ENCODE data around the gene RNASEH2C. TPM values are rescaled to one million over a fixed set of nuclear protein-coding genes. Genes with fewer than 3 reads are reported as not detected.
"Not testable (repeated sequence)": the region's sequence is repeated elsewhere in the genome, so short reads cannot be mapped to it uniquely, and the experiment has no call there.

The RNASEH2C gene
- total RNA-seq, 2 donors from 2014 or later: 87.3 to 138 TPM

GRCh38 chr11:65736810-65737209 is 16.2 kb upstream of the RNASEH2C start:
- ATAC-seq (no peak), DNase-seq (ENCODE audit: low spot score) (no peak)
- Mint-ChIP-seq H3K9me3 (no peaks in the 10 kb centered on the region), H3K4me1 (ENCODE audit: low read depth in 2 of 2) (no peaks in the 10 kb centered on the region), H3K27ac (no peak overlapping the region), H3K27me3 (peaks cover 12 to 22% of the 10 kb centered on the region in 2 donors), H3K36me3 (no peaks in the 10 kb centered on the region), H3K4me3 (no peak overlapping the region)

DNA sequence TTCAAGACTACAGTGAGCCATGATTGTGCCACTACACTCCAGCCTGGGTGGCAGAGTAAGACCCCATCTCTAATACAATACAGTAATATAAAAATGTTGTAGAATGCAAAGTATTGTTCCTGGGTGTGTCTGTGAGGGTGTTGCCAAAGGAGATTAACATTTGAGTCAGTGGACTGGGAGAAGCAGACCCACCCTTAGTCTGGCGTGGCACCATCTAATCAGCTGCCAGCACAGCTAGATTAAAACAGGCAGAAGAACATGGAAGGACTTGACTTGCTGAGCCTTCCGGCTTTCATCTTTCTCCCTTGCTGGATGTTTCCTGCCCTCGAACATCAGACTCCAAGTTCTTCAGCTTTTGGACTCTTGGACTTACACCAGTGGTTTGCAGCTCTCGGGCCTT is 14.5 kb upstream of the RNASEH2C start:
- not testable (repeated sequence) for H3K4me1 Mint-ChIP-seq (ENCODE audit: low read depth in 2 of 2); H3K27ac Mint-ChIP-seq
- H3K27me3 Mint-ChIP-seq: peaks cover 8 to 19% of the 10 kb centered on the region in 2 donors

GRCh38 chr11:65730461-65730860 is 9.9 kb upstream of the RNASEH2C start:
- Mint-ChIP-seq H3K4me3 (no peak overlapping the region), H3K27ac (no peak overlapping the region), H3K9me3 (no peaks in the 10 kb centered on the region), H3K36me3 (no peaks in the 10 kb centered on the region), H3K4me1 (ENCODE audit: low read depth in 2 of 2) (no peaks in the 10 kb centered on the region), H3K27me3 (peaks cover 8 to 9% of the 10 kb centered on the region in 2 donors)
- ATAC-seq: no peak
- DNase-seq (ENCODE audit: low spot score): no peak

More for the DNA sequence above, 14.5 kb upstream of the RNASEH2C start:
- not testable (repeated sequence) for H3K4me3 Mint-ChIP-seq; H3K9me3 Mint-ChIP-seq; ATAC-seq; H3K36me3 Mint-ChIP-seq; DNase-seq (ENCODE audit: low spot score)

DNA sequence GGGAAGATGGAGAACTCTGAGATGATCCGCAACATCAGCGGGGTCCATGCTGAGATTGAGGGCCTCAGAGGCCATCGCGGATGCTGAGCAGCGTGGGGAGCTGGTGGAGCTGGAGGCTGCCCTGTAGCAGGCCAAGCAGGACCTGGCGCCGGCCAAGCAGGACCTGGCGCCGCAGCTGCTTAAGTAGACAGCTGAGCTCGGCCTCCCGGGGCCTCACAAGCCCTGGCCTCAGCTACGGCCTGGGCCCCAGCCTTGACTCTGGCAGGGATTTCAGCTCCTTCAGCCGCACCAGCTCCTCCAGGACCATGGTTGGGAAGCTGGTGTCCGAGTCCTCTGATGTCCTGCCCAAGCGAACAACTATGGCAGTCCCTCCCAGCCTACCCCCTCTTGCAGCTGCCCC is 7.3 kb upstream of the RNASEH2C start:
- Mint-ChIP-seq H3K27ac (no peak overlapping the region), H3K36me3 (no peaks in the 10 kb centered on the region), H3K4me1 (ENCODE audit: low read depth in 2 of 2) (no peaks in the 10 kb centered on the region), H3K4me3 (no peak overlapping the region), H3K9me3 (no peaks in the 10 kb centered on the region), H3K27me3 (peaks cover 6 to 8% of the 10 kb centered on the region in 2 donors)
- ATAC-seq: no peak
- DNase-seq (ENCODE audit: low spot score): no peak

GRCh38 chr11:65726660-65727059 is 6.1 kb upstream of the RNASEH2C start:
- no peak overlapping the region for H3K27ac Mint-ChIP-seq
- no peaks in the 10 kb centered on the region for H3K4me1 Mint-ChIP-seq (ENCODE audit: low read depth in 2 of 2)
- no peaks in the 10 kb centered on the region for H3K9me3 Mint-ChIP-seq
- ATAC-seq (no peak), DNase-seq (ENCODE audit: low spot score) (no peak)
- H3K27me3 Mint-ChIP-seq: peaks cover 2% of the 10 kb centered on the region in 2 donors
- no peak overlapping the region for H3K4me3 Mint-ChIP-seq
- no peaks in the 10 kb centered on the region for H3K36me3 Mint-ChIP-seq

DNA sequence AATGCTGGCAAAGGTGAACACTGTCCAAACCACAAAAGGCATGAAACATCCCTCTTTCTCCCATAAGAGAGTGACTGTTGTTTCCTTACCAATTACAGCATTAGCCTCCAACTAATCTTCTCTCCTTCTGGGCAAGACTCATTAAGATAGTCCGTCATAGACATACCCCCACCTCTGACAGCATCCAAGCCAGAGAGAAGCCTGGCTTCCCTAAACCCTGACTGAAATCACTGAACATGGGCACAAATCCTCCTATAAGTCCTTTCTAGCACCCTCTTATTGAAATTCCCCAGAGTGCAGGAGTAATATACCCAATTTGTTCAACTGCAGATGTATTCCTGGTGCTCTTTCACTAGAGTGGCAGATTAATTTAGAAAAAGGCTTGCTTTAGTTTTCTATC is 1.7 kb upstream of the RNASEH2C start:
- no peaks in the 10 kb centered on the region for H3K9me3 Mint-ChIP-seq
- H3K36me3 Mint-ChIP-seq: no peaks in the 10 kb centered on the region
- no peak for ATAC-seq
- H3K4me1 Mint-ChIP-seq (ENCODE audit: low read depth in 2 of 2): peaks cover 21 to 23% of the 10 kb centered on the region in 2 donors
- H3K27me3 Mint-ChIP-seq: peaks cover 0 to 2% of the 10 kb centered on the region in 2 donors
- no peak overlapping the region for H3K27ac Mint-ChIP-seq
- no peak overlapping the region for H3K4me3 Mint-ChIP-seq
- DNase-seq (ENCODE audit: low spot score): no peak

- ATAC-seq: peak; percentile 21 to 52
- Mint-ChIP-seq H3K4me3 (peak overlapping the region; percentile 98), H3K36me3 (peaks cover 5% of the 10 kb centered on the region), H3K9me3 (no peaks in the 10 kb centered on the region), H3K4me1 (ENCODE audit: low read depth in 2 of 2) (peaks cover 32% of the 10 kb centered on the region in 2 donors), H3K27me3 (no peaks in the 10 kb centered on the region), H3K27ac (peak overlapping the region; percentile 80 to 86)
- no peak for DNase-seq (ENCODE audit: low spot score)
Measured at GRCh38 chr11:65719871-65720210, 757 bp downstream of the RNASEH2C start.

- no peaks in the 10 kb centered on the region for H3K9me3 Mint-ChIP-seq
- ATAC-seq (no peak), DNase-seq (ENCODE audit: low spot score) (no peak)
- H3K36me3 Mint-ChIP-seq: peaks cover 9% of the 10 kb centered on the region
- H3K27ac Mint-ChIP-seq: peak overlapping the region; percentile 80 to 86
- peaks cover 35 to 36% of the 10 kb centered on the region in 2 donors for H3K4me1 Mint-ChIP-seq (ENCODE audit: low read depth in 2 of 2)
- no peaks in the 10 kb centered on the region for H3K27me3 Mint-ChIP-seq
- peak overlapping the region; percentile 98 for H3K4me3 Mint-ChIP-seq
Measured at GRCh38 chr11:65718964-65719492, 1.6 kb downstream of the RNASEH2C start.

- H3K27ac Mint-ChIP-seq: peak overlapping the region; percentile 80 to 86
- H3K4me1 Mint-ChIP-seq (ENCODE audit: low read depth in 2 of 2): peaks cover 38 to 39% of the 10 kb centered on the region in 2 donors
- DNase-seq (ENCODE audit: low spot score) (no peak), ATAC-seq (no peak)
- H3K27me3 Mint-ChIP-seq: no peaks in the 10 kb centered on the region
- no peaks in the 10 kb centered on the region for H3K9me3 Mint-ChIP-seq
- H3K36me3 Mint-ChIP-seq: peaks cover 13% of the 10 kb centered on the region
- peak overlapping the region; percentile 98 for H3K4me3 Mint-ChIP-seq
Measured at GRCh38 chr11:65718531-65718930, 2.1 kb downstream of the RNASEH2C start.

DNA sequence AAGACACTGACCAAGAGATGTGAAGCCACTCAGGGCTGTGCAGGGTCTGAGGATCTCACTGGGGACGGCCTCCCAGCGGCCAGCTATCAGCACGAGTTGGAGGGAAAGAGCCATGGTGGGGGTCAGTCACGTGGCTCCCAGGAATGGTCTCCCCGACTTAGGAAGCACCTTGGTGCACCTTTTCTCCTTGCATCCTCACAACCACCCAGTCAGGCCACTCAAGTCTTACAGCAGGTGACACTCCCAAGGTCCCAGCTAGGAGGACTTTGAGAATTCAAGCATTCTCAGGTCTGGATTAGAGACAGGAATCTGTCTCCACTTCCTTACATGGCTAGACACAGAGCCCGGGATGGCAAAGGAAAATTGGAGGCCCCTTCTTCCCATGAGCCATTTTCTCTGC is 2.7 kb downstream of the RNASEH2C start:
- H3K36me3 Mint-ChIP-seq: peaks cover 15% of the 10 kb centered on the region
- H3K27ac Mint-ChIP-seq: peak overlapping the region; percentile 42 to 80
- peaks cover 42% of the 10 kb centered on the region in 2 donors for H3K4me1 Mint-ChIP-seq (ENCODE audit: low read depth in 2 of 2)
- H3K27me3 Mint-ChIP-seq: no peaks in the 10 kb centered on the region
- H3K9me3 Mint-ChIP-seq: no peaks in the 10 kb centered on the region
- no peak overlapping the region for H3K4me3 Mint-ChIP-seq
- ATAC-seq (no peak), DNase-seq (ENCODE audit: low spot score) (no peak)

DNA sequence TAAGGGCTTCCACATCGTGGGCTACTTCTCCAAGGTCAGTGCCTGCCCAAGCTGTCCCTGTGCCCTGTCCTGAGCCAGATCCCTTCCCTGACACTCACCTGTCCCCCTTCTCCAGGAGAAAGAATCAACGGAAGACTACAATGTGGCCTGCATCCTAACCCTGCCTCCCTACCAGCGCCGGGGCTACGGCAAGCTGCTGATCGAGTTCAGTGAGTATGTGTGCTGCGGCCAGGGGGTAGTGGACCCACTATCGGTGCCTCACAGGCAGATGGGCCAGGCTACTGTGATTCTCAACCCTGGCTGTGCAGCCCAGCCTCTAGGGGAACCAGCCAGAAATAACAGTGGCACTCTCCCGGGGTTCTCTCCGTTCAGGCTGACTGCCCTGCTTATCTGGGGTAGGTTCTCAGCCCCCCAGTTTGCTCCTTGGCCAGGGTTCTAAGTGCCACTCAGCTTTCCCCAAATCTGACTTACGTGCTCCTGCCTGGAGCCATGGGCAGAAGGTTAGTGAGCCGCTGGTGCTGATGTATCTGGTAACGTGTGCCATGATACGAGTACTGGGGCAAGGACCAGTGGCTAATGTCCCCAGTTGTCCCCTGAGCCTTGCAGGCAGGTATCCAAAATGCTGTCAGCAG is 3.7 kb downstream of the RNASEH2C start:
- no peaks in the 10 kb centered on the region for H3K27me3 Mint-ChIP-seq
- H3K27ac Mint-ChIP-seq: peak overlapping the region in 1 of 2 donors; percentile 8
- peaks cover 42 to 45% of the 10 kb centered on the region in 2 donors for H3K4me1 Mint-ChIP-seq (ENCODE audit: low read depth in 2 of 2)
- no peaks in the 10 kb centered on the region for H3K9me3 Mint-ChIP-seq
- H3K36me3 Mint-ChIP-seq: peaks cover 15% of the 10 kb centered on the region
- ATAC-seq (no peak), DNase-seq (ENCODE audit: low spot score) (no peak)
- no peak overlapping the region for H3K4me3 Mint-ChIP-seq

- Mint-ChIP-seq H3K9me3 (no peaks in the 10 kb centered on the region), H3K27ac (peak overlapping the region in 1 of 2 donors; percentile 8), H3K4me3 (no peak overlapping the region), H3K27me3 (no peaks in the 10 kb centered on the region), H3K36me3 (peaks cover 15% of the 10 kb centered on the region), H3K4me1 (ENCODE audit: low read depth in 2 of 2) (peaks cover 42 to 48% of the 10 kb centered on the region in 2 donors)
- DNase-seq (ENCODE audit: low spot score) (no peak), ATAC-seq (no peak)
Measured at GRCh38 chr11:65716302-65716701, 4.3 kb downstream of the RNASEH2C start.

- Mint-ChIP-seq H3K27me3 (no peaks in the 10 kb centered on the region), H3K9me3 (no peaks in the 10 kb centered on the region), H3K27ac (peak overlapping the region; percentile 47 to 77), H3K4me3 (no peak overlapping the region), H3K36me3 (peaks cover 15% of the 10 kb centered on the region), H3K4me1 (ENCODE audit: low read depth in 2 of 2) (peaks cover 39 to 46% of the 10 kb centered on the region in 2 donors)
- ATAC-seq: no peak
- DNase-seq (ENCODE audit: low spot score): no peak
Measured at GRCh38 chr11:65714433-65714832, 6.2 kb downstream of the RNASEH2C start.

DNA sequence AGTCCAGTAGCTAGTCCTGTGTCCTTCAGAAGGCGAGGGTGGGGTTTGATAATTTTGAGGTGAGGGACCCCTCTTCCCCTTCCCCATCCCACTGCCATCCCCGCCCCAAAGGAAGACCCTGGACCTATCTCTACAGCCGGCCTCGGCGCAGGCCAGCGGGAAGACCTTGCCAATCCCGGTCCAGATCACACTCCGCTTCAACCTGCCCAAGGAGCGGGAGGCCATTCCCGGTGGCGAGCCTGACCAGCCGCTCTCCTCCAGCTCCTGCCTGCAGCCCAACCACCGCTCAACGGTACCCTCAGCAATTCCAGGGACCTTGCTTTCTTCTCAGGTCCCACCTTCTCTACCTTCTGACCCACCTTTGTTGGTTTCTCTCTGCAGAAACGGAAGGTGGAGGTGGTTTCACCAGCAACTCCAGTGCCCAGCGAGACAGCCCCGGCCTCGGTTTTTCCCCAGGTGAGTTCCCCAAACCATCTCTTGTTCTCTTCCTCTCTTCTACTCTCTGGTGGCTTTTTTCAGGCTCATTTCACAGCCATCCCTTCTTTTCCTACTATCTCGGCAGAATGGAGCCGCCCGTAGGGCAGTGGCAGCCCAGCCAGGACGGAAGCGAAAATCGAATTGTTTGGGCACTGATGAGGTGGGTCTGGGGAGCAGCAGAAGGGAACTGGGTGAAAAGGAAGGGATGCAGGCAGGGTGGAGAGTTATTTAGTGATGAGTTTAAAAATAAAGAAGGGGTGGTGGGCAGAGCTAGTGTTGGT is 7.2 kb downstream of the RNASEH2C start:
- Mint-ChIP-seq H3K4me3 (peak overlapping the region; percentile 92), H3K27me3 (no peaks in the 10 kb centered on the region), H3K4me1 (ENCODE audit: low read depth in 2 of 2) (peaks cover 29 to 40% of the 10 kb centered on the region in 2 donors), H3K27ac (peak overlapping the region in 1 of 2 donors; percentile 96), H3K9me3 (no peaks in the 10 kb centered on the region), H3K36me3 (peaks cover 15% of the 10 kb centered on the region)
- ATAC-seq (no peak), DNase-seq (ENCODE audit: low spot score) (no peak)
